ENCODE data around the gene SCN5A.

The SCN5A gene

GRCh38 chr3:38657369-38657768 is 7.9 kb upstream of the SCN5A start:
- H2BK5ac ChIP-seq (ENCODE audit: low read depth, low read length, poor library complexity, severe bottlenecking), result no peak overlapping the region
- no peak overlapping the region for H2BK120ac ChIP-seq (ENCODE audit: low read depth, low read length)
- no peak overlapping the region for H3K4me2 ChIP-seq (ENCODE audit: low read length, poor library complexity, severe bottlenecking)
- H2BK12ac ChIP-seq (ENCODE audit: low read length in 2 of 2), result no peak overlapping the region
- no peak overlapping the region for H3K23ac ChIP-seq (ENCODE audit: low read length in 2 of 2)
- peaks cover 13% of the 10 kb centered on the region for H3K9me3 ChIP-seq (ENCODE audit: control insufficient read depth, low read length)
- H3K4me1 ChIP-seq (ENCODE audit: control insufficient read depth, insufficient read depth, low read depth, low read length), result peaks cover 4% of the 10 kb centered on the region
- no peak overlapping the region for H3K27ac ChIP-seq (ENCODE audit: low read length, poor library complexity, severe bottlenecking)
- H3K36me3 ChIP-seq (ENCODE audit: control insufficient read depth in 1 of 2, insufficient read depth in 2 of 2, low read depth in 1 of 2, low read length in 2 of 2), result no peaks in the 10 kb centered on the region
- no peak overlapping the region for H2BK15ac ChIP-seq (ENCODE audit: low read depth, poor library complexity, severe bottlenecking)
- H3K18ac ChIP-seq (ENCODE audit: low read depth in 1 of 2, low read length in 2 of 2), result no peak overlapping the region
- H2AFZ ChIP-seq (ENCODE audit: low read depth, low read length), result no peak overlapping the region
- no peak overlapping the region for H3K4me3 ChIP-seq (ENCODE audit: insufficient read depth in 1 of 2, low read depth in 1 of 2, low read length in 2 of 2)
- WGBS, result 77% methylated on average over 5 of the region's 5 CpGs
- H2AK5ac ChIP-seq (ENCODE audit: low read length, severe bottlenecking), result no peak overlapping the region
- no peaks in the 10 kb centered on the region for H3K79me1 ChIP-seq (replicated peaks; ENCODE audit: low read length, poor library complexity, severe bottlenecking)
- no peak overlapping the region for H3K9ac ChIP-seq (ENCODE audit: low read length)
- DNase-seq, result no peak
- H4K8ac ChIP-seq (ENCODE audit: low read length), result no peak overlapping the region
- H3K4ac ChIP-seq (ENCODE audit: low read depth in 1 of 2, low read length in 2 of 2), result no peak overlapping the region
- H3K27me3 ChIP-seq (ENCODE audit: control insufficient read depth in 1 of 2, insufficient read depth in 1 of 2, low read length in 2 of 2), result peaks cover 56 to 75% of the 10 kb centered on the region in 2 experiments
- no peak overlapping the region for H4K91ac ChIP-seq (ENCODE audit: low read length)
- H3K14ac ChIP-seq (ENCODE audit: low read length in 2 of 2), result no peak overlapping the region

DNA sequence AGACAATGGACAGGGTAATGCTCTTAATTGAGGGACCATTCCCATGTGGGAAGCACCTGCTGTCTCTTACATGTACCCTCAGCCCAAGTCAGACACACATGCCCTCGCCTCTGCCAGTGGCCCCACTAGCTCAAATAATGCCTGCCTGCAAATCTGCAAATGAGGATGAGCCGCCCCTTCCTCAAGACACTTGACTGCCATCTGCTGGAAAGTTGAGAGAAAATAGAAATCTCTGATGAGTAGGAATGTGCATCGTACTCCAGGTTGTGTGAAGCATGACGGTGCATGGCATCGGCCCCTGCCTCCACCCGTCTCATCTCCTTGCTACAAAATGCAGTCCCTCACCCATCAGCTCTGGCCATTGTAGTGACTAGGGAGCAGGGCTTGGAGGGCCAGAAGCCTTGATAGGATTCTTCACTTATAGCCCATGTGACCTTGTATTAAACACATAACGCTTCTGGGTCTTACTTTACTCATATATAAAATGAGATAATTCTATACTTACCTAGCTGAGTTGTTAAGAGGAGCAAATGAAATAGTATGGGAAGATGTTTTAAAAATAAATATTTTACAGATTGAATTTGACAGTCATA is 6.3 kb upstream of the SCN5A start:
- Histone ChIP-seq H4K8ac (ENCODE audit: low read length) (no peak overlapping the region), H3K27ac (ENCODE audit: low read length, poor library complexity, severe bottlenecking) (no peak overlapping the region), H3K4me2 (ENCODE audit: low read length, poor library complexity, severe bottlenecking) (no peak overlapping the region), H2AFZ (ENCODE audit: low read depth, low read length) (no peak overlapping the region), H3K9me3 (ENCODE audit: control insufficient read depth, low read length) (peaks cover 7% of the 10 kb centered on the region), H2BK5ac (ENCODE audit: low read depth, low read length, poor library complexity, severe bottlenecking) (no peak overlapping the region), H3K4me3 (ENCODE audit: insufficient read depth in 1 of 2, low read depth in 1 of 2, low read length in 2 of 2) (no peak overlapping the region), H3K4ac (ENCODE audit: low read depth in 1 of 2, low read length in 2 of 2) (no peak overlapping the region), H2BK12ac (ENCODE audit: low read length in 2 of 2) (no peak overlapping the region), H2AK5ac (ENCODE audit: low read length, severe bottlenecking) (no peak overlapping the region), H3K79me1 (replicated peaks; ENCODE audit: low read length, poor library complexity, severe bottlenecking) (no peaks in the 10 kb centered on the region), H3K14ac (ENCODE audit: low read length in 2 of 2) (no peak overlapping the region), H3K9ac (ENCODE audit: low read length) (no peak overlapping the region), H3K27me3 (ENCODE audit: control insufficient read depth in 1 of 2, insufficient read depth in 1 of 2, low read length in 2 of 2) (peaks cover 65 to 89% of the 10 kb centered on the region in 2 experiments), H3K18ac (ENCODE audit: low read depth in 1 of 2, low read length in 2 of 2) (no peak overlapping the region), H4K91ac (ENCODE audit: low read length) (no peak overlapping the region), H3K36me3 (ENCODE audit: control insufficient read depth in 1 of 2, insufficient read depth in 2 of 2, low read depth in 1 of 2, low read length in 2 of 2) (no peaks in the 10 kb centered on the region), H3K23ac (ENCODE audit: low read length in 2 of 2) (no peak overlapping the region), H2BK120ac (ENCODE audit: low read depth, low read length) (no peak overlapping the region), H2BK15ac (ENCODE audit: low read depth, poor library complexity, severe bottlenecking) (no peak overlapping the region), H3K4me1 (ENCODE audit: control insufficient read depth, insufficient read depth, low read depth, low read length) (peaks cover 8% of the 10 kb centered on the region)
- DNase-seq, result peak; percentile 34
- 24% methylated on average over 2 of the region's 7 CpGs for WGBS

- 82% methylated on average over 7 of the region's 7 CpGs for WGBS
- Histone ChIP-seq H3K4me1 (ENCODE audit: control insufficient read depth, insufficient read depth, low read depth, low read length) (peaks cover 17% of the 10 kb centered on the region), H3K36me3 (ENCODE audit: control insufficient read depth in 1 of 2, insufficient read depth in 2 of 2, low read depth in 1 of 2, low read length in 2 of 2) (no peaks in the 10 kb centered on the region)
Measured at GRCh38 chr3:38653685-38654537, 4.4 kb upstream of the SCN5A start.

GRCh38 chr3:38652934-38653333 is 3.4 kb upstream of the SCN5A start:
- Histone ChIP-seq H2BK5ac (ENCODE audit: low read depth, low read length, poor library complexity, severe bottlenecking) (no peak overlapping the region), H3K18ac (ENCODE audit: low read depth in 1 of 2, low read length in 2 of 2) (no peak overlapping the region), H3K27me3 (ENCODE audit: control insufficient read depth in 1 of 2, insufficient read depth in 1 of 2, low read length in 2 of 2) (peaks cover 65 to 92% of the 10 kb centered on the region in 2 experiments), H3K27ac (ENCODE audit: low read length, poor library complexity, severe bottlenecking) (no peak overlapping the region), H3K9me3 (ENCODE audit: control insufficient read depth, low read length) (peaks cover 7% of the 10 kb centered on the region), H2BK12ac (ENCODE audit: low read length in 2 of 2) (no peak overlapping the region), H3K9ac (ENCODE audit: low read length) (no peak overlapping the region), H4K91ac (ENCODE audit: low read length) (no peak overlapping the region), H3K4ac (ENCODE audit: low read depth in 1 of 2, low read length in 2 of 2) (no peak overlapping the region), H2AFZ (ENCODE audit: low read depth, low read length) (no peak overlapping the region), H4K8ac (ENCODE audit: low read length) (no peak overlapping the region), H3K36me3 (ENCODE audit: control insufficient read depth in 1 of 2, insufficient read depth in 2 of 2, low read depth in 1 of 2, low read length in 2 of 2) (no peaks in the 10 kb centered on the region), H3K4me1 (ENCODE audit: control insufficient read depth, insufficient read depth, low read depth, low read length) (peaks cover 19% of the 10 kb centered on the region), H3K79me1 (replicated peaks; ENCODE audit: low read length, poor library complexity, severe bottlenecking) (no peaks in the 10 kb centered on the region), H2BK120ac (ENCODE audit: low read depth, low read length) (no peak overlapping the region), H3K23ac (ENCODE audit: low read length in 2 of 2) (no peak overlapping the region), H3K4me3 (ENCODE audit: insufficient read depth in 1 of 2, low read depth in 1 of 2, low read length in 2 of 2) (no peak overlapping the region), H2BK15ac (ENCODE audit: low read depth, poor library complexity, severe bottlenecking) (no peak overlapping the region), H3K4me2 (ENCODE audit: low read length, poor library complexity, severe bottlenecking) (no peak overlapping the region), H3K14ac (ENCODE audit: low read length in 2 of 2) (no peak overlapping the region), H2AK5ac (ENCODE audit: low read length, severe bottlenecking) (no peak overlapping the region)
- DNase-seq, result no peak
- WGBS, result 100% methylated on average over 1 of the region's 1 CpG

More at GRCh38 chr3:38653685-38654537, 4.4 kb upstream of the SCN5A start:
- H3K23ac ChIP-seq (ENCODE audit: low read length in 2 of 2), result no peak overlapping the region
- no peak overlapping the region for H3K4me2 ChIP-seq (ENCODE audit: low read length, poor library complexity, severe bottlenecking)
- H3K79me1 ChIP-seq (replicated peaks; ENCODE audit: low read length, poor library complexity, severe bottlenecking), result no peaks in the 10 kb centered on the region
- no peak overlapping the region for H2AFZ ChIP-seq (ENCODE audit: low read depth, low read length)
- H2BK12ac ChIP-seq (ENCODE audit: low read length in 2 of 2), result no peak overlapping the region
- no peak overlapping the region for H2BK15ac ChIP-seq (ENCODE audit: low read depth, poor library complexity, severe bottlenecking)
- no peak overlapping the region for H3K4ac ChIP-seq (ENCODE audit: low read depth in 1 of 2, low read length in 2 of 2)
- no peak overlapping the region for H4K91ac ChIP-seq (ENCODE audit: low read length)
- H3K9me3 ChIP-seq (ENCODE audit: control insufficient read depth, low read length), result peaks cover 7% of the 10 kb centered on the region
- H3K18ac ChIP-seq (ENCODE audit: low read depth in 1 of 2, low read length in 2 of 2), result no peak overlapping the region
- DNase-seq, result no peak
- no peak overlapping the region for H2BK120ac ChIP-seq (ENCODE audit: low read depth, low read length)
- no peak overlapping the region for H3K4me3 ChIP-seq (ENCODE audit: insufficient read depth in 1 of 2, low read depth in 1 of 2, low read length in 2 of 2)
- H4K8ac ChIP-seq (ENCODE audit: low read length), result no peak overlapping the region
- H2BK5ac ChIP-seq (ENCODE audit: low read depth, low read length, poor library complexity, severe bottlenecking), result no peak overlapping the region
- H3K27me3 ChIP-seq (ENCODE audit: control insufficient read depth in 1 of 2, insufficient read depth in 1 of 2, low read length in 2 of 2), result peaks cover 65 to 92% of the 10 kb centered on the region in 2 experiments
- H3K27ac ChIP-seq (ENCODE audit: low read length, poor library complexity, severe bottlenecking), result no peak overlapping the region
- H2AK5ac ChIP-seq (ENCODE audit: low read length, severe bottlenecking), result no peak overlapping the region
- H3K9ac ChIP-seq (ENCODE audit: low read length), result no peak overlapping the region
- no peak overlapping the region for H3K14ac ChIP-seq (ENCODE audit: low read length in 2 of 2)
